ENCODE data around the gene STARD10.

DNA sequence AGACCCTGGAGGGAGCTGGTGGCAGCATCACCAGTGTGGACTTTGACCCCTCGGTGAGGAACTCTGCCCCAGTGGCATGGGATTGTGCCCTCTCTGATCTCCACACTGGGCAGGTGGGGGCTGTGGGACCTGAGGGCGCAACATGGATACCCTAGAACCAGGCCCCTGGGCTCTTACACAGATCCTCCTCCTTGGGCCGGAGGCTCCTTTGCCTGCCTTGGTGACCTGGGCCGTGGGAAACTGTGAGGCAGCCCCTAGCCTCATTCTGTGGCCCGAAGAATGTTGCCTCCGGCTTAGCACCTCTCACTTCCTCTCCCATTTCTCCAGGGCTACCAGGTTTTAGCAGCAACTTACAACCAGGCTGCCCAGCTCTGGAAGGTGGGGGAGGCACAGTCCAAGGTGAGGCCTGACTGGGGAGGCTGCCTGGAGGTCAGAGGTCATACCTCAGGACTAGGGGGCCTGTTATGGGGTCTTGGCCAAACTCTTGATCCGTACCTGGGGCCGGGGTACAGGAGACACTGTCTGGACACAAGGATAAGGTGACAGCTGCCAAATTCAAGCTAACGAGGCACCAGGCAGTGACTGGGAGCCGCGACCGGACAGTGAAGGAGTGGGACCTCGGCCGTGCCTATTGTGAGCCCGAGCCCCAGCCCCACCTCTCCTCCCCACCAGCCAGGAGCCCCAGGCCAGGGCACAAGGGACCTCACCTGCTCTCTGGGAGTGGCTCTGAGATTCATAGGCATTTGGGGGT is 32.5 kb upstream of the STARD10 start:
- TF ChIP-seq, protein P1, sequence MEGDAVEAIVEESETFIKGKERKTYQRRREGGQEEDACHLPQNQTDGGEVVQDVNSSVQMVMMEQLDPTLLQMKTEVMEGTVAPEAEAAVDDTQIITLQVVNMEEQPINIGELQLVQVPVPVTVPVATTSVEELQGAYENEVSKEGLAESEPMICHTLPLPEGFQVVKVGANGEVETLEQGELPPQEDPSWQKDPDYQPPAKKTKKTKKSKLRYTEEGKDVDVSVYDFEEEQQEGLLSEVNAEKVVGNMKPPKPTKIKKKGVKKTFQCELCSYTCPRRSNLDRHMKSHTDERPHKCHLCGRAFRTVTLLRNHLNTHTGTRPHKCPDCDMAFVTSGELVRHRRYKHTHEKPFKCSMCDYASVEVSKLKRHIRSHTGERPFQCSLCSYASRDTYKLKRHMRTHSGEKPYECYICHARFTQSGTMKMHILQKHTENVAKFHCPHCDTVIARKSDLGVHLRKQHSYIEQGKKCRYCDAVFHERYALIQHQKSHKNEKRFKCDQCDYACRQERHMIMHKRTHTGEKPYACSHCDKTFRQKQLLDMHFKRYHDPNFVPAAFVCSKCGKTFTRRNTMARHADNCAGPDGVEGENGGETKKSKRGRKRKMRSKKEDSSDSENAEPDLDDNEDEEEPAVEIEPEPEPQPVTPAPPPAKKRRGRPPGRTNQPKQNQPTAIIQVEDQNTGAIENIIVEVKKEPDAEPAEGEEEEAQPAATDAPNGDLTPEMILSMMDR (IDR thresholded peaks at IDR 0.05; ENCODE audit: low read depth, low read length), result no peak
- TF ChIP-seq EZH2phosphoT487 (IDR thresholded peaks at IDR 0.05; ENCODE audit: low read depth), result no peak
